Tibial artery (tissue), 4 donors: ENCODE data around the gene EVC2.
"Not testable (repeated sequence)": the region's sequence is repeated elsewhere in the genome, so short reads cannot be mapped to it uniquely, and the experiment has no call there.

Source experiments
- DNase-seq, 2 donors: peaks; one replicate each; pipeline ENCODE4 v3.0.0-alpha.2; 2019
- H3K27ac ChIP-seq, 2 donors: fragments of 200-600 bp; sonication (generic) in 1 of 2; 1 replicate in 1 of 2; 2 replicates in 1 of 2; pipeline ENCODE4 v1.5.1; 2018 to 2019; ENCODE audit warnings: mild to moderate bottlenecking in 1 of 2
- H3K27me3 ChIP-seq, 2 donors: fragments of 200-600 bp; sonication (generic) in 1 of 2; one replicate each; pipeline versions ENCODE4 v1.5.1 to v1.6.0; 2016 to 2019
- H3K36me3 ChIP-seq, 3 donors: fragments of 200-600 bp; sonication (generic) in 2 of 3; one replicate each; pipeline ENCODE4 v1.5.1; 2016 to 2019; ENCODE audit warnings: mild to moderate bottlenecking in 2 of 3
- H3K4me1 ChIP-seq, 4 donors: fragments of 200-600 bp; sonication (generic) in 2 of 4; 1 replicate in 3 of 4; 2 replicates in 1 of 4; pipeline ENCODE4 v1.5.1; 2016 to 2019
- H3K4me3 ChIP-seq, 2 donors: fragments of 200-600 bp; sonication (generic) in 1 of 2; 1 replicate in 1 of 2; 2 replicates in 1 of 2; pipeline ENCODE4 v1.5.1; 2018 to 2019; ENCODE audit warnings: mild to moderate bottlenecking in 2 of 2
- H3K9me3 ChIP-seq, 3 donors: fragments of 200-600 bp; sonication (generic) in 1 of 3; one replicate each; pipeline ENCODE4 v1.5.1; 2016 to 2019
- intact Hi-C: fragments of 100-400 bp; cut with DNase I; formaldehyde crosslinking; loops from one replicate; pipeline ENCODE4 v1.15.0; 2023; ENCODE audit warnings: low total_unique reads
- TF ChIP-seq, protein P1 (sequence below), 2 experiments: fragments of 200-600 bp in 1 of 2; fragments of 450-650 bp in 1 of 2; IDR thresholded peaks; one replicate each; pipeline ENCODE4 v1.5.1; 2017 to 2019; ENCODE audit warnings: antibody characterized with exemption in 2 of 2, mild to moderate bottlenecking in 1 of 2, moderate library complexity in 1 of 2

The EVC2 gene

DNA sequence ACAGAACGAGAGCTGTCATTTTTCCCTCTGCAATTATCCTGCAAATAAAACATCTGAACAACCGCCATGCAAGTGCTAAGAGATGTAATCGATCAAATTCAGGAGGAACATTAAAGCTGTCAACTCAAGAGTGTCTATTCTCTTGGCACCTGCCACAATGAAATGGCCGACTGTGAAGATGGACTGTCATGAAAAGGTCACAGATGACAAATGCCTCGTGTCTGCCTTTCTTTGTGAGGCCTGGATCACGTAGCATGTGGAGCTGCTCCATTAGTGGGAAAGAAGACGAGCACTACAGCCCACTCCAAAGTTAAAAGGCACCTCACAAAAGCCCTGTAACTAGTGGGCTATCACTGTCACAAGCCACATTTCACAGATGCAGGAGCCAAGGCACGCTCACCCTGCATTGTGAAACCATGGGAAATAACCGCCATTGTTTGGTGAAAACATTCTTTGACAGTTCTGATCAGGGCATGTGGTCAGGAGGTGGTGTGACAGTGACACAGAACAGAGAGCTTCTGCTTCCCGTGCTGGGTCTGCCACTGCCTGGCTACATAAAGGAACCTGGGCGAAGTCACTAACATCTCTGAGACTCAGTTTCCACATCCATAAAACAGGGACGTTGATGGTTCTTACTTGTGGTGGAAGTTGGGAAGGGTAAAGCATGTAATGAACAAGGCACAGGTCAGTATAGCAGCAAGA is 98.9 kb downstream of the EVC2 start:
- Histone ChIP-seq H3K9me3 (no peaks in the 10 kb centered on the region), H3K27ac (no peak overlapping the region)
- intact Hi-C loops, result no loop called here

DNA sequence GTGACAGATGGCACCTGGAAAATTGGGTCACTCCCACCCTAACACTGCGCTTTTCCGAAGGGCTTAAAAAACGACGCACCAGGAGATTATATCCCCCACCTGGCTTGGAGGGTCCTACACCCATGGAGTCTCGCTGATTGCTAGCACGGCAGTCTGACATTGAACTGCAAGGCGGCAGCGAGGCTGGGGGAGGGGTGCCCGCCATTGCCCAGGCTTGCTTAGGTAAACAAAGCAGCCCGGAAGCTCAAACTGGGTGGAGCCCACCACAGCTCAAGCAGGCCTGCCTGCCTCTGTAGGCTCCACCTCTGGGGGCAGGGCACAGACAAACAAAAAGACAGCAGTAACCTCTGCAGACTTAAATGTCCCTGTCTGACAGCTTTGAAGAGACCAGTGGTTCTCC is 114.5 kb downstream of the EVC2 start:
- intact Hi-C loops, H3K4me1 ChIP-seq, DNase-seq, H3K27me3 ChIP-seq, H3K27ac ChIP-seq, H3K9me3 ChIP-seq, H3K4me3 ChIP-seq: not testable (repeated sequence)
- peaks cover 7 to 46% (median 39%) of the 10 kb centered on the region in 3 donors for H3K36me3 ChIP-seq

More for the DNA sequence above, 98.9 kb downstream of the EVC2 start:
- peaks cover 51 to 64% (median 53%) of the 10 kb centered on the region in 3 donors for H3K36me3 ChIP-seq
- H3K27me3 ChIP-seq, result no peaks in the 10 kb centered on the region
- DNase-seq, result no peak
- TF ChIP-seq, protein P1, sequence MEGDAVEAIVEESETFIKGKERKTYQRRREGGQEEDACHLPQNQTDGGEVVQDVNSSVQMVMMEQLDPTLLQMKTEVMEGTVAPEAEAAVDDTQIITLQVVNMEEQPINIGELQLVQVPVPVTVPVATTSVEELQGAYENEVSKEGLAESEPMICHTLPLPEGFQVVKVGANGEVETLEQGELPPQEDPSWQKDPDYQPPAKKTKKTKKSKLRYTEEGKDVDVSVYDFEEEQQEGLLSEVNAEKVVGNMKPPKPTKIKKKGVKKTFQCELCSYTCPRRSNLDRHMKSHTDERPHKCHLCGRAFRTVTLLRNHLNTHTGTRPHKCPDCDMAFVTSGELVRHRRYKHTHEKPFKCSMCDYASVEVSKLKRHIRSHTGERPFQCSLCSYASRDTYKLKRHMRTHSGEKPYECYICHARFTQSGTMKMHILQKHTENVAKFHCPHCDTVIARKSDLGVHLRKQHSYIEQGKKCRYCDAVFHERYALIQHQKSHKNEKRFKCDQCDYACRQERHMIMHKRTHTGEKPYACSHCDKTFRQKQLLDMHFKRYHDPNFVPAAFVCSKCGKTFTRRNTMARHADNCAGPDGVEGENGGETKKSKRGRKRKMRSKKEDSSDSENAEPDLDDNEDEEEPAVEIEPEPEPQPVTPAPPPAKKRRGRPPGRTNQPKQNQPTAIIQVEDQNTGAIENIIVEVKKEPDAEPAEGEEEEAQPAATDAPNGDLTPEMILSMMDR (IDR thresholded peaks at IDR 0.05), result no peak
- H3K4me1 ChIP-seq, result no peaks in the 10 kb centered on the region
- no peak overlapping the region for H3K4me3 ChIP-seq

DNA sequence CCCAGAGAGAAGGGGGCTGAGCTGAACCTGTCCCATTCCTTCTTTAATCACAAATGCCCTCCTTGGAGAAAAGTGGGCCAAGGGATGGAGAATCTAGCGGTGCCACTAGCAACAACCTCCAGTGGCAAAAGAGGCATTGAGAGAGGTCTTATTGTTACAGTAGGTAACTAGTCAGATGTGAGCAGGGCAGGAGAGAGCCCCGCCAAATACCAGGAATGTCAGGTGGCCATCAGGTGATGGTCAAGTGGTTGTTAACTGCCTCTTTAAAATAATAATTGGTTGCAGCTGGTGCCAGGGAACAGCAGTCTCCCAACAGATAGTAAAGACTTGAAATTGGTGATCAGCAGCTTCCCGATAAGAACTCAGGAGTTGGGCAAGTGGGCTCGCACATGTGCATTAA is 116.1 kb downstream of the EVC2 start:
- intact Hi-C loops, result no loop called here
- peaks cover 9 to 50% (median 46%) of the 10 kb centered on the region in 3 donors for H3K36me3 ChIP-seq
- DNase-seq, result no peak
- H3K9me3 ChIP-seq, result peaks cover 0 to 5% (median 0%) of the 10 kb centered on the region in 3 donors
- H3K4me1 ChIP-seq, result no peaks in the 10 kb centered on the region
- no peak overlapping the region for H3K27ac ChIP-seq
- no peaks in the 10 kb centered on the region for H3K27me3 ChIP-seq
- H3K4me3 ChIP-seq, result no peak overlapping the region
- TF ChIP-seq, protein P1 (IDR thresholded peaks at IDR 0.05), result no peak

DNA sequence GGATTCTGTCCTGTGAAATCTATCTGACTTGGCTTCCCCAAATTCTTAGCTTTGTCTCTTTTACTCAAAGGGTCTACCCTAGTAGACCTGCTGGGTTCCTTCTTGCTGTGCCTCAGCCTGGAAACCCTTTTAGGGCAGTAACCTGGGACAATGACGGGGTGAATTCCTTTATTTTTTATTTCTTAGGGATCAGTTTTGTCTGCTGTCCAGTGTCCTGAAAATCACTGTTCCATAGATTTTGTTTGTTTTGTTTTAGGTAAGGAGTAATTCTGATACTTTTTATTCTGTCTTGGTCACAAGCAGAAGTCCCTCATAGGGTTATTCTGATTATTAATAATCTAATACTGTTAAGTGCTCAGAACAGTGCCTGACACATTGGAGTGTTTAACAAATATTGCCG is 118.9 kb downstream of the EVC2 start:
- Histone ChIP-seq H3K9me3 (peaks cover 0 to 5% (median 0%) of the 10 kb centered on the region in 3 donors), H3K27ac (no peak overlapping the region), H3K4me1 (no peaks in the 10 kb centered on the region), H3K4me3 (no peak overlapping the region), H3K27me3 (no peaks in the 10 kb centered on the region), H3K36me3 (peaks cover 12 to 60% (median 57%) of the 10 kb centered on the region in 3 donors)
- TF ChIP-seq, protein P1 (IDR thresholded peaks at IDR 0.05), result no peak
- intact Hi-C loops, result no loop called here
- DNase-seq, result no peak

DNA sequence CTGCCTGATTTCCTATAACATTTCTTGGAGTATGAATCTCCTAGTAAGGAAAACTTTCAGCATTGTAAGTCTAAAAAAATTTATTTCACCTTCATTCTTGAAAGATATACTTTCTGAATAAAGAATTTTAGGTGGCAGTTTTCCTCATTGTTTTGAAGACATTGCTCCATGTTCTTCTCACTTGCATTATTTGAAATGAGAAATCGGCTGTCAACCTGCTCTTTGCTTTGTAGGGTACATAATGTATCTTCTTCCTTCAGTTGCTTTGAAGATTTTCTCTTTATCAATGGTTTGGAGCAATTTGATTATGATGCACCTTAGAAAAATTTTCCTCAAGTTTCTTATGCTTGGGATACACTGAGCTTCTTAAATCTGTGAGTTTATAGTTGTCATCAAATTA is 120.3 kb downstream of the EVC2 start:
- Histone ChIP-seq H3K36me3 (peaks cover 26 to 60% (median 57%) of the 10 kb centered on the region in 3 donors), H3K4me1 (no peaks in the 10 kb centered on the region), H3K27me3 (no peaks in the 10 kb centered on the region), H3K4me3 (no peak overlapping the region), H3K9me3 (peaks cover 0 to 5% (median 0%) of the 10 kb centered on the region in 3 donors), H3K27ac (no peak overlapping the region)
- TF ChIP-seq, protein P1 (IDR thresholded peaks at IDR 0.05), result no peak
- intact Hi-C loops, result no loop called here
- no peak for DNase-seq

DNA sequence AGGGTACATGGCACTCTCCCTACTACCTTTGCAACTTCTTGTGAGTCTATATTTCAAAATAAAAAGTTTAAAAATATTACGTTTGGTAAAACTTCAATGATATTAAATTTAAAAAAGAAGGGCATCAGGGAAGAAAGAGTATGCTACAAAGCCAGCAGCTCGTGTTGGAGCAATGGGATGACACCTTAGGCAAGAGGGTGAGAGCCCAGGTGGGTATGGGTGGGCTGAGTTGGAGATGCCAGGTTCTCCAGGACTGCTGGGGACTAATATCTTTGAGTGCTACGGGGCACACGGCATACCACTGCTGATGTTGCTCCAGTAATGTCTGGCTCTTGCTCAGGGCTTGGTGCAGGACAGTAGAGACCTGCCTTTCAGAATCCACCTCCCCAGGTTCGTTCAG is 132.4 kb downstream of the EVC2 start:
- Histone ChIP-seq H3K27ac (no peak overlapping the region), H3K9me3 (no peaks in the 10 kb centered on the region), H3K4me3 (no peak overlapping the region), H3K27me3 (no peaks in the 10 kb centered on the region), H3K4me1 (no peaks in the 10 kb centered on the region), H3K36me3 (peaks cover 16 to 94% (median 63%) of the 10 kb centered on the region in 3 donors)
- intact Hi-C loops, result no loop called here
- TF ChIP-seq, protein P1 (IDR thresholded peaks at IDR 0.05), result no peak
- DNase-seq, result no peak
